Fibroblast of peridontal ligament (primary cell): ENCODE data around the gene GAA.

ENCODE experiments used
- DNase-seq: peaks from one replicate; pipeline ENCODE4 v3.0.0-alpha.2; 2010; ENCODE audit errors: extremely low read depth

GAA gene

GRCh38 chr17:80104321-80104955 lies 3.1 kb downstream of the GAA start:
- no peak for DNase-seq

DNA sequence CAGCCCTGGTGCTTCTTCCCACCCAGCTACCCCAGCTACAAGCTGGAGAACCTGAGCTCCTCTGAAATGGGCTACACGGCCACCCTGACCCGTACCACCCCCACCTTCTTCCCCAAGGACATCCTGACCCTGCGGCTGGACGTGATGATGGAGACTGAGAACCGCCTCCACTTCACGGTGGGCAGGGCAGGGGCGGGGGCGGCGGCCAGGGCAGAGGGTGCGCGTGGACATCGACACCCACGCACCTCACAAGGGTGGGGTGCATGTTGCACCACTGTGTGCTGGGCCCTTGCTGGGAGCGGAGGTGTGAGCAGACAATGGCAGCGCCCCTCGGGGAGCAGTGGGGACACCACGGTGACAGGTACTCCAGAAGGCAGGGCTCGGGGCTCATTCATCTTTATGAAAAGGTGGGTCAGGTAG lies 3.6 kb downstream of the GAA start:
- no peak for DNase-seq

DNA sequence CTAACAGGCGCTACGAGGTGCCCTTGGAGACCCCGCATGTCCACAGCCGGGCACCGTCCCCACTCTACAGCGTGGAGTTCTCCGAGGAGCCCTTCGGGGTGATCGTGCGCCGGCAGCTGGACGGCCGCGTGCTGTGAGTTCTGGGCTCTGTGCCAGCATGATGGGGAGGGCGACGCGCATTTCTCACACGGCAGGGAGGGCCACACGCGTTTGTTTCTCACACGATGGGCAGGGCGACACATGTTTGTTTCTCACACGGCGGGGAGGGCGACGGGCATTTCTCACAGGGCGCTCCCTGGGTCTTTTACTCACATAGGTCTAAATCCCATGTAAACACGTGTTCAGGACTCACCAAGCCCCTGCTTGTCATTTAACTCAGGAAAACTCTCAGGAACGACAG lies 4.4 kb downstream of the GAA start:
- no peak for DNase-seq

GRCh38 chr17:80106176-80106575 lies 4.8 kb downstream of the GAA start:
- no peak for DNase-seq

GRCh38 chr17:80106751-80107150 lies 5.4 kb downstream of the GAA start:
- no peak for DNase-seq

DNA sequence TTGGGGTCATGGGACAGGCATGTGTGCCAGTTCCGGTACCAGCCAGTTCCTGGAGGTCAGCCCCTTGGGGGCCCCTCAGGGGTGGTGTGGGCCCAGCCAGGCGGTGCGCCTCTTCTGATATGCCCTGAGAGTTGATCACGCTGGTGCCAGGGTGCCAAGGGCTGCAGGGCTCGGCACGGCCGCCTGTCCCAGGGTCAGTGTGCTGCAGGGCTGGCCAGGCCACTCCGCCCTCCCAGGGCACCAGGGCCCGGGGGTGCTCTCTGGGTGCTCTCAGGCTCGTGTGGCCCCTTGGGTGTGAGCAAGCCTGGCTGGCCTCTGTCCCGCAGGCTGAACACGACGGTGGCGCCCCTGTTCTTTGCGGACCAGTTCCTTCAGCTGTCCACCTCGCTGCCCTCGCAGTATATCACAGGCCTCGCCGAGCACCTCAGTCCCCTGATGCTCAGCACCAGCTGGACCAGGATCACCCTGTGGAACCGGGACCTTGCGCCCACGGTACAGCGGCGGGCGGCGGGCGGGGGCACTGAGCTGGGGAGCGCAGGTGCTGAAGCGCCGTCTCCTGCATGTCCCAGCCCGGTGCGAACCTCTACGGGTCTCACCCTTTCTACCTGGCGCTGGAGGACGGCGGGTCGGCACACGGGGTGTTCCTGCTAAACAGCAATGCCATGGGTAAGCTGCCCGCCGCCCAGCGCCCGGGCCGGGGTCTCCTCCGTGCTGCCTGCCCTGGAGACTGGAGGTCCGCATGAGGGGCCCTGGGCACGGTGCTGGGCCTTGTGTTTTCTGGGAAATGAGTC lies 6.0 kb downstream of the GAA start:
- DNase-seq, result no peak

DNA sequence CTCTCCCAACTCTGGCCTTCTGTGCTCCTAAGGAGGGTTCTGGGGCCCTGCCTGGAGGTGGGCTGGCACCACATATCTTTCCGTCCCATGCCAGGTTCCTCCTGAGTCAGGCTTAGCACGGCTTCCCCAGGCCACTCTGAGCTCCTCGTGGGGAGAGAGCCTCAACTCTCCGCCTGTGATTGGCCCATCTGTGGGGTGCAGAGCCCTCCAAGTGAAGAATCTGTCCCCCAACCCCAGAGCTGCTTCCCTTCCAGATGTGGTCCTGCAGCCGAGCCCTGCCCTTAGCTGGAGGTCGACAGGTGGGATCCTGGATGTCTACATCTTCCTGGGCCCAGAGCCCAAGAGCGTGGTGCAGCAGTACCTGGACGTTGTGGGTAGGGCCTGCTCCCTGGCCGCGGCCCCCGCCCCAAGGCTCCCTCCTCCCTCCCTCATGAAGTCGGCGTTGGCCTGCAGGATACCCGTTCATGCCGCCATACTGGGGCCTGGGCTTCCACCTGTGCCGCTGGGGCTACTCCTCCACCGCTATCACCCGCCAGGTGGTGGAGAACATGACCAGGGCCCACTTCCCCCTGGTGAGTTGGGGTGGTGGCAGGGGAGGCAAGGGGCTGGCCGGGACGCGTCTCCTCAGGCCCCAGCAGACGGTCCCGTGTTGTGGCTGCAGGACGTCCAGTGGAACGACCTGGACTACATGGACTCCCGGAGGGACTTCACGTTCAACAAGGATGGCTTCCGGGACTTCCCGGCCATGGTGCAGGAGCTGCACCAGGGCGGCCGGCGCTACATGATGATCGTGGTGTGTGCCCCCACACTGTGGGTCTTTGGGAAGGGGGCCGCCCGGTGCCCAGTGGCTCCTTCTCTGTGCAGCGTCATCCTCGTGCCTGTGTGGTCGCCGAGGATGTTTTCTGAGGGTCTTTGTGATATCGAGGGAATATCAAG lies 6.9 kb downstream of the GAA start:
- no peak for DNase-seq

GRCh38 chr17:80109066-80109660 lies 7.8 kb downstream of the GAA start:
- DNase-seq, result no peak

- no peak for DNase-seq
Measured at GRCh38 chr17:80109713-80110446, 8.5 kb downstream of the GAA start.

GRCh38 chr17:80110447-80110812 lies 9.0 kb downstream of the GAA start:
- DNase-seq, result no peak

DNA sequence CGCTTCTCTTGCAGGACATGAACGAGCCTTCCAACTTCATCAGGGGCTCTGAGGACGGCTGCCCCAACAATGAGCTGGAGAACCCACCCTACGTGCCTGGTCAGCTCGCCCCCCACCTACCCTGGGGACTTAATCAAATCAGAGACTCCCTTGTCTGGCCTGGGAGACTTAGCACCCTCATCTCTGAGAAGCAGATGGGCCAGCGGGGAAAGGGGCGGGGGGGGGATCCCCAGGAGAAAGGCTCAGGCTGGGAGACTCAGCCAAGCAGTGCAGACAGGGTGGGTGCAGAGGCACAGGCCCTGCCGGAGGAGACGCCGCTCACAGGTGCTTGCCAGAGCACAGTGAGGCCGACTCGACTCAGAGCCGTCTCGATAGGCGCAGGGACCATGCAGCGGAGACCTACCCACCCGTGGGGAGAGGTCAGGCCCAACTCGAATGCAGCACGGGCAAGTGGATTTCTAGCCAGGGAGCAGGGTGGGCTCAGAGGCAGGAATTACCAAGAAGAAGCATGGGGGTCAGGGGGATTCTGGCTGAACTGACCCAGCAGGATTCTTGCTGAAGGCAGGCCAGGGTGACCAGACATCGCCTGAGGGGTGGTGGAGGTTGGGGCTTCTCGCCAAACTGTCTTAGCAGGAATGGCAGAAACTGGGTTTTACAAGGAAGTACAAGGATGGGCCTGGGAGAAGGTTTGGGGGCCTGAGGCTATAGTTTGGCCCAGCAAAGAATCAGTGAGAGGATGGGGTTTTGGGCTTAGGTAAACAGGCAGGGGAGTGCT lies 9.7 kb downstream of the GAA start:
- DNase-seq, result no peak

DNA sequence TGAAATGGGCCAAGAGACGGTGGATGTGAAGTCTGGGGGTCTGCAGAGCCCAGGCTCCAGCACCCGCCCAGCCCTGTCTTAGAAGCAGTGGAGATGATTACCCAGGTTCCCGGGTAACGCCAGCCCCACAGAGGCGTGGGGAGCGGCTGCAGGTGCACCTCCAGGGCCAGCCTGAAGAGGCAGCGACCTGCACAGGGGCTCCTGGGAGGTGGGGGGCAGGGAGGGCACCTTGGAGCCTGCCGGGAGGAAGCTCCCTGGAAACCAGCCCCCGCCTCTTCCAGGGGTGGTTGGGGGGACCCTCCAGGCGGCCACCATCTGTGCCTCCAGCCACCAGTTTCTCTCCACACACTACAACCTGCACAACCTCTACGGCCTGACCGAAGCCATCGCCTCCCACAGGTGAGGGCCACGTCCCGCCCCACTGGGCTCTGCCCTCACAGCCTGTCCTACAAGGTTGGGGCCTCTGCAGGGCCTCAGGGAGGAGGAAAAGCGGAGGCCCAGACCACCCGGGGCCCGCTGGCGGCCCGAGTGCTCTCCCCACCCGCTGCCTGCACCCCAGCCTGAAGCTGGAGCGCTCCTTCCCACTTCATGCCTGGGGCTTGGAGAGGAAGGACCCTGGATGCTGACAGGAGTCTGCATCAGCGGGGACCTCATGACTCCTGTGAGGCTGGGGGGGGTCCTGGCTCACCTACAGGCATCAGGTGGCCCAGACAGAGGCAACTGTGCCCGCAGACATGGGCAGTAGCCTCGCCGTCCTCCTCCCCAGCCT lies 10.5 kb downstream of the GAA start:
- no peak for DNase-seq

DNA sequence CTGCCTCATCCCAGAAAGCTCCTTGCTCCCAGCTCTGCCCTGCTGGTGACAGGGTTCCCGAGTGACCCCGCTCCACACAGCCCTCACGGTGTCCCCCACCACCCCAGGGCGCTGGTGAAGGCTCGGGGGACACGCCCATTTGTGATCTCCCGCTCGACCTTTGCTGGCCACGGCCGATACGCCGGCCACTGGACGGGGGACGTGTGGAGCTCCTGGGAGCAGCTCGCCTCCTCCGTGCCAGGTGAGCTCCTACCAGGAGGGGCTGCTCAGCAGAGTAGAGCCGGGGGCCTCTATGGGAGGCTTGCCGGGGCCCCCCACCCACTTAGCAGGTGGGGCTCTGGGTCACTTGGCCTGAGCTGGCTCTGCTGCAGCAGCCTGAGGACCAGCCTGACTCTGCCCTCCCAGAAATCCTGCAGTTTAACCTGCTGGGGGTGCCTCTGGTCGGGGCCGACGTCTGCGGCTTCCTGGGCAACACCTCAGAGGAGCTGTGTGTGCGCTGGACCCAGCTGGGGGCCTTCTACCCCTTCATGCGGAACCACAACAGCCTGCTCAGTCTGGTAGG lies 11.2 kb downstream of the GAA start:
- DNase-seq, result no peak

GRCh38 chr17:80113033-80113484 lies 11.7 kb downstream of the GAA start:
- DNase-seq, result no peak

GRCh38 chr17:80114758-80115157 lies 13.4 kb downstream of the GAA start:
- no peak for DNase-seq

GRCh38 chr17:80115159-80115558 lies 13.8 kb downstream of the GAA start:
- DNase-seq, result no peak

- peak; percentile 18 for DNase-seq
Measured at GRCh38 chr17:80116276-80116920, 15.0 kb downstream of the GAA start.

DNA sequence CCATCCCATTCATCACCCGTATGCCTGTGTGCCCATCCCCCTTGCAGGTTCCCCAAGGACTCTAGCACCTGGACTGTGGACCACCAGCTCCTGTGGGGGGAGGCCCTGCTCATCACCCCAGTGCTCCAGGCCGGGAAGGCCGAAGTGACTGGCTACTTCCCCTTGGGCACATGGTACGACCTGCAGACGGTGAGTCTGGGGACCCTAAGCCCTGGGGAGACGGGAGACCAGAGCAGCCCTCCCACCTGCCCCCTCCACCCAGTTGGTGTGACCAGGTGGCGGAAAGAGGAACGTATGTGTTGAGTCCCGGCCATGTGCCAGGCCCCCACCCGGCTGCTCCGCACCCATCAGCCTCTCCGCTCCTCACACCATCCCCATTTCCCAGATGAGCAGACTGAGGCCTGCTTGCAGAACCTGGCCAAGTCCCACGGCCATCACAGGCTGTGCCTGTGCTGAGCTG lies 15.6 kb downstream of the GAA start:
- DNase-seq, result no peak
